Fibroblast of mammary gland (primary cell): Measurements from ENCODE around the gene FHIT.

Experiments used
- DNase-seq: peaks from one replicate; pipeline ENCODE4 v3.0.0-alpha.2; 2010; ENCODE audit warnings: low read depth
- H3K4me3 ChIP-seq: 2 replicates; pipeline ENCODE4 v1.5.1; 2011; ENCODE audit warnings: low read depth, mild to moderate bottlenecking, low read length, moderate library complexity; ENCODE audit not compliant: control insufficient read depth
- CTCF ChIP-seq: conservative IDR thresholded peaks from 2 replicates; pipeline ENCODE4 v1.5.1; 2011; ENCODE audit warnings: low read depth, low read length, inconsistent platforms; ENCODE audit not compliant: control insufficient read depth, insufficient read depth

Gene FHIT

GRCh38 chr3:60970850-60971249 is 280.4 kb downstream of the FHIT start:
- no peak for TF ChIP-seq CTCF
- no peak for DNase-seq
- no peak overlapping the region for H3K4me3 ChIP-seq

GRCh38 chr3:60967141-60967540 is 284.1 kb downstream of the FHIT start:
- DNase-seq = no peak
- H3K4me3 ChIP-seq = no peak overlapping the region
- TF ChIP-seq CTCF = no peak

GRCh38 chr3:60957541-60957940 is 293.7 kb downstream of the FHIT start:
- DNase-seq = no peak
- TF ChIP-seq CTCF = no peak
- H3K4me3 ChIP-seq = no peak overlapping the region

GRCh38 chr3:60956729-60957128 is 294.5 kb downstream of the FHIT start:
- no peak for TF ChIP-seq CTCF
- no peak overlapping the region for H3K4me3 ChIP-seq
- no peak for DNase-seq

- no peak overlapping the region for H3K4me3 ChIP-seq
- no peak for DNase-seq
- TF ChIP-seq CTCF = no peak
Measured at GRCh38 chr3:60955034-60955433, 296.2 kb downstream of the FHIT start.

GRCh38 chr3:60954048-60954447 is 297.2 kb downstream of the FHIT start:
- DNase-seq = peak; percentile 81
- H3K4me3 ChIP-seq = no peak overlapping the region
- no peak for TF ChIP-seq CTCF

GRCh38 chr3:60953351-60953750 is 297.9 kb downstream of the FHIT start:
- DNase-seq = peak; percentile 61

More at GRCh38 chr3:60953351-60953750, 297.9 kb downstream of the FHIT start:
- TF ChIP-seq CTCF = no peak
- H3K4me3 ChIP-seq = no peak overlapping the region
